GM12892 (cell line): ENCODE data around the gene CELA2B.
"Not testable (repeated sequence)": the region's sequence is repeated elsewhere in the genome, so short reads cannot be mapped to it uniquely, and the experiment has no call there.

Experiments
- DNase-seq: peaks from one replicate; pipeline ENCODE4 v3.0.0; 2011; ENCODE audit not compliant: insufficient read length
- FAIRE-seq: peaks from 2 replicates; lab custom pipeline; 2011; peaks lifted over from hg19 to GRCh38; lab: Jason Lieb, UNC
- POLR2A ChIP-seq: IDR thresholded peaks from 2 replicates; pipeline ENCODE4 v1.6.1; 2011; ENCODE audit warnings: low read depth, low read length, control low read depth
- POLR2AphosphoS5 ChIP-seq: IDR thresholded peaks from 2 replicates; pipeline ENCODE4 v1.6.1; 2011; ENCODE audit warnings: low read depth, low read length, control low read depth
- TAF1 ChIP-seq: IDR thresholded peaks from 2 replicates; pipeline ENCODE4 v1.6.1; 2011; ENCODE audit warnings: low read depth, mild to moderate bottlenecking, control low read depth, low read length, borderline replicate concordance

The CELA2B gene

DNA sequence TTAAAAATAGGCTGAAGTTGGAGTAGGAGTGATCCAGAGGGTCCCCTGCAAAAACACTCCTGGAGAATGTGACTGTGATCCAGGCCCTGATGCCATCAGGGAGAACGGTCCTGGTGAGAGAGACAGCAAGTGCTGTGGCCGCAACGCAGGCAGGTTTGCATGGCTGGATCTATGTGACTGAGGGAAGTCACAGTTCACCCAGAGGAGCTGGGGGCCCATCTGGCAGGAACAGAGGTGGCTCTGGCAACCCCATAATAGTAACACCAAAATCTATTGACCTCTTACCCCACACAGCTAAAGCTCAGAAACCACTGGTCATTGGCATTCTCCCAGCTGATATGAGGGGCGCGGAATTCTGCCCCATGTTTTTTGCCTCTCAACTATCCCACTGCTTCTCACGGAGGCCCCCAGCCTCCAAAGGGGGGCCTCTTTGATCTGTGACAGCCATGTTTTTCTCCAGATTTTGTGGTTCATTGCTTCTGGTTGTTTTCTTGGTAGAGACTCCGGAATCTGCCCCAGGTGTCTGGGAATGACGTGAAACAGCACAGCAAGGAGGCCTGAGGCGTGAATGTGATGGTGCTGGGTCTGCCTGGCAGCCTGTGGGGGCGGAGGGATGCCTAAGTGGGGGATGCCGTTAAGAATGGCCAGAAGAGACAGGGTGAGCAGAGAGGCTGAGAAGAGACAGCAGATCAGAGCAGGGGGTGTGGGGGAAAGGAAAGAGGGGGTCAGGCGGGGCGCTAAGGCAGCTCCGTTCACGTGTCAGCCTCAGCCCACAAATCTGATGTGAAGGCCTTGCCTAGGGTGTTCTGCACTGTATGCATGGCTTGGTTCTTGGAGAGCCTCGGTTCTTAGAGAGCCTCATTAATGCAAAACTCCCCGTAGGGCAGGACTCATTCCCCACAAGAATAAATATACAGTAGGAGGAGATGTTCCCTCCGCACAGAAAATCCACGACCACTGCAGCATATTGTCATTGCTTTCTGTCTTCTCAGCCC, 24.6 kb downstream of the CELA2B start:
- TF ChIP-seq TAF1 (no peak), POLR2AphosphoS5 (no peak), POLR2A (no peak)

GRCh38 chr1:15501208-15502032, 25.5 kb downstream of the CELA2B start:
- DNase-seq (peak; percentile 62), FAIRE-seq (no peak)
- no peak for TF ChIP-seq POLR2AphosphoS5
- no peak for TF ChIP-seq TAF1
- no peak for TF ChIP-seq POLR2A

More for the DNA sequence above, 24.6 kb downstream of the CELA2B start:
- FAIRE-seq (no peak), DNase-seq (no peak)

- TF ChIP-seq TAF1 (no peak), POLR2A (no peak), POLR2AphosphoS5 (no peak)
- FAIRE-seq (no peak), DNase-seq (no peak)
Observed at GRCh38 chr1:15504436-15504835, 28.5 kb downstream of the CELA2B start.

- TF ChIP-seq POLR2AphosphoS5 (no peak), TAF1 (no peak), POLR2A (no peak)
- no peak for DNase-seq
- FAIRE-seq = no peak
Observed at GRCh38 chr1:15506831-15507230, 30.9 kb downstream of the CELA2B start.

DNA sequence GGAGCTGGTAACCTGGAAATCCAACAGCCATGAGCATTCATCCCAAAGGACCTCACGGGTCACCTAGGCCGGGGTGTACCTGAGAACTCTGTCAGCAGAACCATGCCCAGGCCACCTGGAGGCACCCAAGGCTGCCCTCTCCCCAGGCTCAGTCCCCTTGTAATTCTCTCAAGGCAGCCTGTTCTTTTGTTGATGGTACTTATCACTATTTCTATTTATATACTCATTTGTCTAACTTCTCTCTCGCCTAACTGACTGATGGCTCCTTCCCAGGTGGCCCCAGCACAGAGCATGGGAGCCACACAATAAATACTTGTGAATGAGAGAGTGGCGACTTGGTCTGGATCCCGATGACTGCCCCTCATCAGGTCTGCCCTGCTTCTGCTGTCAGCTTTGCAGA, 31.4 kb downstream of the CELA2B start:
- FAIRE-seq (no peak), DNase-seq (no peak)
- no peak for TF ChIP-seq POLR2A
- no peak for TF ChIP-seq POLR2AphosphoS5
- no peak for TF ChIP-seq TAF1

DNA sequence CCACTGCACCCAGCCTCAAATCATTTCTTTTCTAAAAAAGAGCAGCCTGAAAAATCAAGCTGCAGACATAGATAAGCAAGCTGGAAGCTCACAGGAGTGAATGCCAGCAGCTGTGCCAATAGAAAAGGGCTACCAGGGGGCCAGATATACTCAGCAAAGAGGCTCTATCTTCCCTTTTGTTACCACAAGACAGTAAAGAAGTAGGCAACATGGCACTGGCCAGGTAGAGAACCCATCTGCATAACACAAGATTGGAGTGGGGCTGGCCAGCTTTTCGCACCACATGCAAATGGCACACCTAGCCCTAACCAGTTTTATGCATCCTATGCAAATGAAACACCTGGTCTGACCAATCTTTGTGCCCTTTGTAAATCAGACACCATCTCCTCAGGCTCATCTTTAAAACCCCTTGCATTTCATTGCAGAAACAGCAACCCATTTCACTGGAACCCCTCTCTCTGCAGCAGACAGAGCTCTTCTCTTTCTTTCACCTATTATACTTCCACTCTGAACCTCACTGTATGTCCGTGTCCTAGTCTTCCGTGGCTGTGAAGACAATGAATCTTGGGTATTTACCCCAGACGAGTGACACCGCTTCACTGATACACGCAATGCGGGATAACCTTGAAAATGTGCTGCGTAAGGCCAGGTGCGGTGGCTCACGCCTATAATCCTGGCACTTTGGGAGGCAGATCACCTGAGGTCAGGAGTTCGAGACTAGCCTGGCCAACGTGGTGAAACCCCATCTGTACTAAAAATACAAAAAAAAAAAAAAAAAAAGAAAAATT, 33.0 kb downstream of the CELA2B start:
- no peak for TF ChIP-seq TAF1
- no peak for TF ChIP-seq POLR2A
- TF ChIP-seq POLR2AphosphoS5 = no peak
- FAIRE-seq = peak; percentile 9
- no peak for DNase-seq

DNA sequence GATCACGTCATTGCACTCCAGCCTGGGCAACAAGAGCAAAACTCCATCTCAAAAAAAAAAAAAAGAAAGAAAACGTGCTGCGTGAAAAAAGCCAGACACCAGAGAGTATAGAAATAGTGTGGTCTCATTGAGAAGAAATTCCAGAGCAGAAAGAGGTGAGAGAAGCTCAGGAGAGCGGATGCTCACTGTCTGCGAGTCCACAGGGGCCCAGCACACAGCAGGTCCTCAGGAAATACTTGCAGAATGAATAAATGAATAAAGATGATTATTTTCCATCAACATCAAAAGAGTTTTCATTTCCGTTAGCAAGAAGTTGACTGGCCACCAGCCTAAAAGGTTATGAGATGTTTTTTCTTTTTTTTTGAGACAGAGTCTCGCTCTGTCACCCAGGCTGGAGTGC, 33.7 kb downstream of the CELA2B start:
- no peak for DNase-seq
- TF ChIP-seq POLR2A (no peak), POLR2AphosphoS5 (no peak), TAF1 (no peak)
- no peak for FAIRE-seq

DNA sequence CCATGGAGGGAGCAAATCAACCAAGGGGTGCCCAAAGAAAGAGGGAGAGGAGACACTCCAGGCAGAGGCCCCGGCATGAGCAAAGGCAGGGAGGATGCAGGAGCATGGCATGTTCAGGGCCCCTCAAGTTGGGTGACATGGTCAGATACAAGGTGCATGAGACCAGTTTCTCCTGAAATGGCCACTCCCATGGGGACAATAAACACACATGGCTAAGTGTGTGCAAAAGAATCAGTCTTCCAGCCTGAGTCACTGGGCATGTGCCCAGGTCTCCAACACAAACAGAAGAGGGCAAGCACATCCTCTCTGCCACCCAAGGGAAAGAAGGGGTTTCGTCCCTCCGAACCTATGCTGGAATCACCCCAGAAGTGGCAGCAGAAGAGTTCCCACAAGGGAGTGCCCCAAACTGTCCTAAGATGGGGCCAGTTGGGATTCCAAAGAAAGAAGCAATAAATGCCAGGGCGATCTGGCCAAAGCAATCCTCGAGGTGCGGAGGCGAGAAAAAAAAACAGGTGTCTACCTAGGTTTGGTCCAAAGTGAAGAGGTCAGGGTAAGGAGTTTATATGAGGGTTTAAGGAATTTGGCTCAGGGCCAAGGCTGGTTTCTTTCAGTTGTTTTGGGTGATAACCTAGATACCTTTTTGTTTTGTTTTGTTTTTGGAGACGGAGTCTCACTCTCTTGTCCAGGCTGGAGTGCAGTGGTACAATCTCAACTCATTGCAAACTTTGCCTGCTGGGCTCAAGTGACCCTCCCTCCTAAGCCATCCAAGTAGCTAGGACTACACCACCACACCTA, 34.9 kb downstream of the CELA2B start:
- TF ChIP-seq TAF1 (no peak), POLR2A (no peak), POLR2AphosphoS5 (no peak)
- DNase-seq (no peak), FAIRE-seq (no peak)

GRCh38 chr1:15513192-15513591, 37.3 kb downstream of the CELA2B start:
- DNase-seq = no peak
- no peak for TF ChIP-seq POLR2AphosphoS5
- TF ChIP-seq POLR2A = no peak
- TF ChIP-seq TAF1 = no peak
- no peak for FAIRE-seq

DNA sequence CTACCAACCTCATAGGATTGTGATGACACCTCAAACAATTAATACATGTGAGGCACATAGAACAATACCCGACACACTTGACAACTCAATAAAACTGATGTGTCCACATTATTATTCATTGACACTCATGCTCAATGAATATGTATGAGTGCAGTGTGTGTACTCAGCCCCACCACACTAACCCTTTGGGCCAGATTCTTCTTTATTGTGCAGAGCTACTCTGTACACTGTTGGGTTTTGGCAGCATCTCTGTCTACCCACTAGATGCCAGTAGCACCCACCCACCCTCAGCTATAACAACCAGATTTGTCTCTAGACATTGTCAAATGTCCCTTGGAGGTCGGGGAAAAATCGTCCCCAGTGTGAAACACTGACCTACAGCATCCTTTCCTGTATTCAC, 38.0 kb downstream of the CELA2B start:
- no peak for FAIRE-seq
- TF ChIP-seq TAF1 (no peak), POLR2A (no peak), POLR2AphosphoS5 (no peak)
- DNase-seq = no peak

DNA sequence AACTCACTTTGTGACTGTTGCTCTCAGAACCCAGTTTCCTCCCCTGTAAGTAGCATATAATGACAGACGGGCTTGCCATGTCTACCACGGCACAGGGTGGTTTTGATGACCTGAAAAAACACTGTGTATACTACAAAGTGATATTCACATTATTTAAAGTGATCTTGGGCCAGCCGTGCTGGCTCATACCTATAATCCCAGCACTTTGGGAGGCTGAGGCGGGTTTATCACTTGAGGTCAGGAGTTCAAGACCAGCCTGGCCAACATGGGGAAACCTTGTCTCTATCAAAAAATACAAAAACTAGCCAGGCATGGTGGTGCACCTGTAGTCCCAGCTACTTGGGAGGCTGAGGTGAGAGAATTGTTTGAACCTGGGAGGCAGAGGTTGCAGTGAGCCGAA, 38.7 kb downstream of the CELA2B start:
- not testable (repeated sequence) for FAIRE-seq, DNase-seq
